H9 (cell line): Measurements from ENCODE around the gene ARHGAP8. TPM values are rescaled to one million over a fixed set of nuclear protein-coding genes. Genes with fewer than 3 reads are reported as not detected.

Source experiments
- DNase-seq: peaks from one replicate; pipeline ENCODE4 v3.0.0-alpha.2; 2017
- H2AFZ ChIP-seq: one replicate; pipeline ENCODE4 v1.6.1; 2013; ENCODE audit warnings: mild to moderate bottlenecking, low read length, control low read depth, moderate library complexity
- H2AK5ac ChIP-seq: 2 replicates; pipeline ENCODE4 v1.6.1; 2013; ENCODE audit warnings: low read length, control low read depth, mixed read lengths; ENCODE audit not compliant: insufficient read length
- H2BK120ac ChIP-seq: one replicate; pipeline ENCODE4 v1.6.1; 2013; ENCODE audit warnings: low read depth, mild to moderate bottlenecking, low read length, control low read depth, inconsistent platforms; ENCODE audit not compliant: poor library complexity, severe bottlenecking
- H2BK12ac ChIP-seq: 2 replicates; pipeline ENCODE4 v1.6.1; 2013; ENCODE audit warnings: low read length, control low read depth, mixed read lengths, low read depth; ENCODE audit not compliant: insufficient read length
- H2BK15ac ChIP-seq: 2 replicates; pipeline ENCODE4 v1.6.1; 2013; ENCODE audit warnings: low read depth, low read length, control low read depth
- H2BK20ac ChIP-seq: one replicate; pipeline ENCODE4 v1.6.1; 2013; ENCODE audit warnings: low read depth, mild to moderate bottlenecking, low read length, control low read depth, inconsistent platforms; ENCODE audit not compliant: poor library complexity, severe bottlenecking
- H2BK5ac ChIP-seq: 2 replicates; pipeline ENCODE4 v1.6.1; 2013; ENCODE audit warnings: low read length, control low read depth, mixed read lengths; ENCODE audit not compliant: insufficient read length
- H3K14ac ChIP-seq: 2 replicates; pipeline ENCODE4 v1.6.1; 2013; ENCODE audit warnings: low read length, control low read depth; ENCODE audit not compliant: insufficient read depth
- H3K18ac ChIP-seq: 2 replicates; pipeline ENCODE4 v1.6.1; 2013; ENCODE audit warnings: low read depth, mild to moderate bottlenecking, mixed read lengths, low read length, control low read depth; ENCODE audit not compliant: insufficient read length
- H3K23ac ChIP-seq: 2 replicates; pipeline ENCODE4 v1.6.1; 2013; ENCODE audit warnings: low read length, control low read depth, mixed read lengths, low read depth; ENCODE audit not compliant: insufficient read length
- H3K23me2 ChIP-seq: 2 replicates; pipeline ENCODE4 v1.6.1; 2013; ENCODE audit warnings: low read depth, mild to moderate bottlenecking, mixed read lengths, low read length, control low read depth; ENCODE audit not compliant: insufficient read length, poor library complexity, severe bottlenecking
- H3K27ac ChIP-seq: 2 replicates; pipeline ENCODE4 v1.5.1; 2013; ENCODE audit warnings: low read length, control low read depth, mixed read lengths, low read depth; ENCODE audit not compliant: insufficient read length
- H3K27me3 ChIP-seq: 2 replicates; pipeline ENCODE4 v1.6.1; 2013; ENCODE audit warnings: low read length, control low read depth, inconsistent platforms; ENCODE audit not compliant: insufficient read depth
- H3K4ac ChIP-seq: 2 replicates; pipeline ENCODE4 v1.6.1; 2013; ENCODE audit warnings: low read depth, mild to moderate bottlenecking, control low read depth, inconsistent platforms, low read length, moderate library complexity
- H3K4me1 ChIP-seq: 2 replicates; pipeline ENCODE4 v1.6.1; 2013; ENCODE audit warnings: low read length, control low read depth, inconsistent platforms; ENCODE audit not compliant: insufficient read depth
- H3K4me2 ChIP-seq: 2 replicates; pipeline ENCODE4 v1.6.1; 2013; ENCODE audit warnings: low read length, control low read depth, mixed read lengths; ENCODE audit not compliant: insufficient read length, insufficient read depth
- H3K56ac ChIP-seq: 2 replicates; pipeline ENCODE4 v1.6.1; 2013; ENCODE audit warnings: low read depth, mild to moderate bottlenecking, mixed read lengths, low read length, control low read depth; ENCODE audit not compliant: insufficient read length
- H3K79me1 ChIP-seq: 2 replicates; pipeline ENCODE4 v1.6.1; 2013; ENCODE audit warnings: low read depth, mild to moderate bottlenecking, moderate library complexity, low read length, control low read depth, inconsistent platforms; ENCODE audit not compliant: insufficient read depth, poor library complexity, severe bottlenecking
- H3K79me2 ChIP-seq: 2 replicates; pipeline ENCODE4 v1.6.1; 2013; ENCODE audit warnings: low read length, control low read depth, inconsistent platforms; ENCODE audit not compliant: insufficient read depth
- H3K9ac ChIP-seq: 2 replicates; pipeline ENCODE4 v1.6.1; 2013; ENCODE audit warnings: low read length, control low read depth, mixed read lengths; ENCODE audit not compliant: insufficient read length; ENCODE audit errors: extremely low read depth
- H3K9me3 ChIP-seq: one replicate; pipeline ENCODE4 v1.6.1; 2013; ENCODE audit warnings: low read depth, low read length, inconsistent platforms; ENCODE audit not compliant: control insufficient read depth
- H3T11ph ChIP-seq: one replicate; pipeline ENCODE4 v1.6.1; 2013; ENCODE audit warnings: mild to moderate bottlenecking, low read length, control low read depth, inconsistent platforms
- H4K20me1 ChIP-seq: one replicate; pipeline ENCODE4 v1.6.1; 2013; ENCODE audit not compliant: control insufficient read depth, insufficient read length, insufficient read depth
- H4K5ac ChIP-seq: 2 replicates; pipeline ENCODE4 v1.6.1; 2013; ENCODE audit warnings: low read depth, mild to moderate bottlenecking, mixed read lengths, low read length, control low read depth; ENCODE audit not compliant: insufficient read length
- H4K8ac ChIP-seq: replicated peaks from 2 replicates; pipeline ENCODE4 v1.6.1; 2013; ENCODE audit warnings: low read length, control low read depth, mixed read lengths, low read depth; ENCODE audit not compliant: insufficient read length
- H4K91ac ChIP-seq: 2 replicates; pipeline ENCODE4 v1.6.1; 2013; ENCODE audit warnings: low read depth, mild to moderate bottlenecking, moderate library complexity, mixed read lengths, low read length, control low read depth; ENCODE audit not compliant: insufficient read length
- H3K27ac Mint-ChIP-seq, 3 experiments: 2 replicates in 2 of 3; 3 replicates in 1 of 3; pipeline ENCODE4 v1.8.0; 2020 to 2021; ENCODE audit warnings: mixed read lengths in 3 of 3, mild to moderate bottlenecking in 1 of 3, moderate library complexity in 1 of 3
- H3K27me3 Mint-ChIP-seq: 2 replicates; pipeline ENCODE4 v1.8.0; 2021; ENCODE audit warnings: low read depth, mild to moderate bottlenecking, moderate library complexity, mixed read lengths
- H3K36me3 Mint-ChIP-seq, 3 experiments: 2 replicates in 2 of 3; 3 replicates in 1 of 3; pipeline ENCODE4 v1.8.0; 2020 to 2021; ENCODE audit warnings: low read depth in 3 of 3, mixed read lengths in 3 of 3; ENCODE audit not compliant: insufficient read depth in 1 of 3
- H3K4me1 Mint-ChIP-seq, 2 experiments: 2 replicates each; pipeline ENCODE4 v1.8.0; 2020; ENCODE audit warnings: mixed read lengths in 2 of 2
- H3K4me3 Mint-ChIP-seq, 2 experiments: 2 replicates in 1 of 2; 3 replicates in 1 of 2; pipeline ENCODE4 v1.8.0; 2020 to 2021; ENCODE audit warnings: mild to moderate bottlenecking in 2 of 2, mixed read lengths in 2 of 2, moderate library complexity in 1 of 2
- H3K9me3 Mint-ChIP-seq, 2 experiments: 2 replicates in 1 of 2; 3 replicates in 1 of 2; pipeline ENCODE4 v1.8.0; 2020; ENCODE audit warnings: mild to moderate bottlenecking in 2 of 2, mixed read lengths in 2 of 2, moderate library complexity in 1 of 2
- WGBS: extraction: QIAGEN DNeasy Blood & Tissue Kit; methylation state at CpG from one replicate; pipeline ENCODE4 v1.1.7; 2013; ENCODE audit warnings: missing lambda C conversion rate, low lambda C conversion rate, mixed read lengths; ENCODE audit not compliant: insufficient read length; ENCODE audit errors: extremely low coverage; 5-methylcytosine and 5-hydroxymethylcytosine counted together
- total RNA-seq: library from RNA; stranded (reverse); gene quantifications from 2 replicates; pipeline ENCODE4 v1.2.1, GENCODE V29; 2021
- TF ChIP-seq, protein P1 (sequence below): fragments of 200-600 bp; sonication (generic); conservative IDR thresholded peaks from 3 replicates; pipeline ENCODE4 v1.8.0; 2021; ENCODE audit warnings: antibody characterized with exemption, mild to moderate bottlenecking

The ARHGAP8 gene
- total RNA-seq, 1 experiment from 2014 or later: 35.4 TPM

DNA sequence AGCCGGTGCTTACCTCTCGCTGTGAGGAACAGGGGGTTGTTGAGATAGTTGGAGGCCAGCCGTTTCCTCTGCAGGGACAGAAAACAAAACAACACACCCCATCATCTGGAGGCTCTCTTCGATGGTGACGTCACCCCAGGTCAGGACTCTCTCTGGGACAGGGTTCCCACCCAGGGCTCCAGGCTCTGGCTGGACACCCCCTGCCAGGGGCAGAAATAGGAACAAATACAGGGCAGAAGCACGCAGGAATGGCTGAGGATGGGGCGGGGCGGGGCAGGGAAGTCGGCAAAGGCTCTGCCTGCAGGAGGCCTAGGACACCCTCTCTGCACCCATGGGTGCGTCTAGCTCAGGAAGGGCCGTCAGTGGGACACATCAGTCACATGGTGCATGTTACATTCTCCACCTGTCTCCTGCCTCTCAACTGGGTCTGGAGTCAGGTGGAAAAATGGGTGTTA, 138.9 kb downstream of the ARHGAP8 start:
- DNase-seq: no peak
- H3K4me1 ChIP-seq: no peaks in the 10 kb centered on the region
- no peaks in the 10 kb centered on the region for H3K79me2 ChIP-seq
- no peak overlapping the region for H2AK5ac ChIP-seq
- H3T11ph ChIP-seq: no peak overlapping the region
- Mint-ChIP-seq H3K9me3 (no peaks in the 10 kb centered on the region), H3K4me3 (no peak overlapping the region), H3K27ac (peak overlapping the region in 1 of 3 experiments; percentile 28; a peak in 1 of 7 replicates), H3K36me3 (peaks cover 11 to 56% (median 35%) of the 10 kb centered on the region in 3 experiments), H3K27me3 (no peaks in the 10 kb centered on the region), H3K4me1 (peaks cover 17 to 22% of the 10 kb centered on the region in 2 experiments)
- no peaks in the 10 kb centered on the region for H3K79me1 ChIP-seq
- no CpG with 5 or more reads among the region's 11 CpGs for WGBS
- no peaks in the 10 kb centered on the region for H4K20me1 ChIP-seq
- no peak overlapping the region for H3K4ac ChIP-seq
- H3K23me2 ChIP-seq: no peaks in the 10 kb centered on the region
- H2AFZ ChIP-seq: no peak overlapping the region
- H3K56ac ChIP-seq: no peak overlapping the region
- H2BK20ac ChIP-seq: no peak overlapping the region
- H3K9ac ChIP-seq: no peak overlapping the region
- no peak overlapping the region for H2BK120ac ChIP-seq
- no peak overlapping the region for H3K18ac ChIP-seq
- no peak overlapping the region for H3K27ac ChIP-seq
- H2BK15ac ChIP-seq: no peak overlapping the region
- no peak overlapping the region for H4K91ac ChIP-seq
- no peak overlapping the region for H4K8ac ChIP-seq
- no peak overlapping the region for H2BK5ac ChIP-seq
- no peaks in the 10 kb centered on the region for H3K9me3 ChIP-seq
- no peak overlapping the region for H2BK12ac ChIP-seq
- H3K4me2 ChIP-seq: no peak overlapping the region
- H3K23ac ChIP-seq: no peak overlapping the region
- TF ChIP-seq, protein P1, sequence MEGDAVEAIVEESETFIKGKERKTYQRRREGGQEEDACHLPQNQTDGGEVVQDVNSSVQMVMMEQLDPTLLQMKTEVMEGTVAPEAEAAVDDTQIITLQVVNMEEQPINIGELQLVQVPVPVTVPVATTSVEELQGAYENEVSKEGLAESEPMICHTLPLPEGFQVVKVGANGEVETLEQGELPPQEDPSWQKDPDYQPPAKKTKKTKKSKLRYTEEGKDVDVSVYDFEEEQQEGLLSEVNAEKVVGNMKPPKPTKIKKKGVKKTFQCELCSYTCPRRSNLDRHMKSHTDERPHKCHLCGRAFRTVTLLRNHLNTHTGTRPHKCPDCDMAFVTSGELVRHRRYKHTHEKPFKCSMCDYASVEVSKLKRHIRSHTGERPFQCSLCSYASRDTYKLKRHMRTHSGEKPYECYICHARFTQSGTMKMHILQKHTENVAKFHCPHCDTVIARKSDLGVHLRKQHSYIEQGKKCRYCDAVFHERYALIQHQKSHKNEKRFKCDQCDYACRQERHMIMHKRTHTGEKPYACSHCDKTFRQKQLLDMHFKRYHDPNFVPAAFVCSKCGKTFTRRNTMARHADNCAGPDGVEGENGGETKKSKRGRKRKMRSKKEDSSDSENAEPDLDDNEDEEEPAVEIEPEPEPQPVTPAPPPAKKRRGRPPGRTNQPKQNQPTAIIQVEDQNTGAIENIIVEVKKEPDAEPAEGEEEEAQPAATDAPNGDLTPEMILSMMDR: no peak
- H4K5ac ChIP-seq: no peak overlapping the region
- no peak overlapping the region for H3K14ac ChIP-seq
- no peaks in the 10 kb centered on the region for H3K27me3 ChIP-seq
